Measurements from ENCODE around the gene DRC3.

GRCh38 chr17:18016426-18016825, 43.8 kb downstream of the DRC3 start:
- no peak for TF ChIP-seq CTCF (conservative IDR thresholded peaks at IDR 0.05; ENCODE audit: low read depth, low read length)
- no peak for TF ChIP-seq EZH2 (IDR thresholded peaks at IDR 0.05; ENCODE audit: borderline replicate concordance, low read depth, low read length, poor library complexity, severe bottlenecking)
